GM12875 (cell line): ENCODE results near the gene ATG9A.

ENCODE experiments used
- H3K4me3 ChIP-seq: one replicate; pipeline ENCODE4 v1.5.1; 2011; ENCODE audit warnings: low read depth, low read length, control low read depth
- CTCF ChIP-seq: IDR thresholded peaks from 2 replicates; pipeline ENCODE4 v1.5.1; 2011; ENCODE audit warnings: low read depth, mild to moderate bottlenecking, control low read depth, inconsistent platforms, low read length, moderate library complexity, borderline replicate concordance; ENCODE audit not compliant: insufficient read depth

Gene ATG9A

DNA sequence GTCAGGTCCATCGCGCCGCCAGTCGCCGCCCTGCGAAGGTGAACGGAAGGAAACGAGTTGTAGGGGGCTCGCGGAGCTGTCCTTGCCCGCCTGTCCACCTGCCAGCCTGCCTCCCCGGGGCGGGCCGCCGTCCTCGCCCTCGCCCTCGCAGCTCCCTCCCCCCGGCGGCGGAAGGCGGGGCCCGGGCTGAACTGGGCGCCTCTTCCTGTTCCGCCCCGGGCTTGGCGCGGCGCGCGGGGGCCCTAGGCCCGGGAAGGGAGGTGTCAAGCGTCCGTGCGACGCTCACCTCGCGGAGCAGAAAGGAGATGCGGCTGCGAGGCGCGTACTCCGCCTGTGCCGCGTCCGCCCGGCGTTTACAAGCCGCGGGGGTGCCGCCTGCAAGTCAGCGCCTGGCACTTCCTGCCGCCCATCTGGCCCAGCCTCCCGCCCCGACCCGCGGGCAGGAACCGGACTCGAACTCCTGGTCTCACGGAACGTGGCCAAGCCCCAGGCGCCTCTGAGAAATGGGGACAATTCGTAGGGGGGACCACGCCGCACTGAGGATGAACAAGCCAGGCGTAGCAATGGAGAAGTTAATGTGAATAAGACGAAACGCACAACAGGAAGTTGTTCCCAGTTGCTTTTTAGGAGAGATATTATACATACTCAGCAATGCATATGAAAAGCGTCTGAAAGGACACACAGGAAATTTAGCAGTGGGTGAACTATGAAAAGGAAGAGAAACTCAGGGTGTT, 52.5 kb downstream of the ATG9A start, which contains the start of gene CNPPD1:
TSS of gene CNPPD1 (minus strand) at position 108 of the 734 bp plus-strand sequence. CDS start at position 11, 97 bp downstream.
- H3K4me3 ChIP-seq, result peak within 1 kb of the TSS; percentile 64
- no peak for TF ChIP-seq CTCF

- TF ChIP-seq CTCF, result no peak
Measured at GRCh38 chr2:219175928-219176817, 53.3 kb downstream of the ATG9A start.

DNA sequence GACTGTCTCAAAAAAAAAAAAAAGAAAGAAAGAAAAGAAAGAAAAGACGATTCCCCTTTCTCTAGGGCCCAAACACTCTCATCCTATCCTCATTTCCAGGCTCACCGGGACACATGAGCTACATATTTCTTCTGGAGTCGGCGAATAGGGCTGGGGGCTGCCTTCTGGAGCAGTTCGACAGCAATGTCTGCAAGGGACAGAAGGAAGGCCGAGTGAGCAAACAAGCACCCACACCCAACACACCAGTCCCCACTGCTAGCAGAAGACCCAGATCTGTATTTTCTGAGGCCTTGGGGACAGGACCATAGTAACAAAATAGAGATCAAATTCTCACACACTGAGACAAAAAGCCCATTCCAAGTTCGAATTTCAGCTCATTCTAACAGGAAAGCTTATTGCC, 54.0 kb downstream of the ATG9A start:
- no peak for TF ChIP-seq CTCF
- H3K4me3 ChIP-seq, result no peak overlapping the region

More at GRCh38 chr2:219175928-219176817, 53.3 kb downstream of the ATG9A start:
- H3K4me3 ChIP-seq, result peak overlapping the region; percentile 64

DNA sequence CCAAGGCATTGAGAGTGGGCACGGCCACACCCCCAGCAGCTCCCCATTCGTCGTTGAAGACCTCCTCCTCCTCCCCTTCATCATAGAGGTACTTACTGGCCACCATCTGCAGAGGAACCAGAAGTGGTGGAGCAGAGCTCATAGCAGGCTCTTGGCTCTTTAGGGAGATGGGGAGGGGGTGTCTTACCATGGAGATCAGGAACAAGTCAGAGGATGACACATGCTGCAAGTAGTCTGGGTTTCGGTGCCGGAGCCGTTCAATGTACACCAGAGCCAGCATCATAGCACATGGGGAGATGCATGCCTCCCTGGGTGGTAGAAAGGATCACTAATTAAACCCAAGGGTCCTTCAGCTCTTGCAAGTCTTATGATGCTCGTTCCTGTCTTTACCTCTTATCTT, 54.6 kb downstream of the ATG9A start:
- H3K4me3 ChIP-seq, result no peak overlapping the region
- no peak for TF ChIP-seq CTCF

DNA sequence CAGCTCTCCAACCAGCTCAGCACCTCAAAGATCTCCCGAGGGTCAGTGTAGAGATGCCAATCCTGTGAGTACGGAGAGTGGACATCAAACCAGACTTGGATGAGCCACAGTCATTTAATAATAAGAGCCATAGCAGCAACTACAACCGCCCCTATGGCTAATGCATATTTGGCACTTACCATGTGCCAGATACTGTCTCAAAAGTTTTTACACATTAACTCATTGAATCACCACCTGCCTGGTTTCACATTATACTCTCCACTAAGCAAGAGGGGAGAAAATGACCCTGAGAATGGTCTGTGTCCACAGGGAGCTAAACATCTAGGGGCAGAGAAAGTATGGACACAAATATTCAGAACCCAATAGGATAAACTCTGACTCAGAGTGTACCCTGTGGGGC, 55.3 kb downstream of the ATG9A start:
- no peak for TF ChIP-seq CTCF
- no peak overlapping the region for H3K4me3 ChIP-seq

DNA sequence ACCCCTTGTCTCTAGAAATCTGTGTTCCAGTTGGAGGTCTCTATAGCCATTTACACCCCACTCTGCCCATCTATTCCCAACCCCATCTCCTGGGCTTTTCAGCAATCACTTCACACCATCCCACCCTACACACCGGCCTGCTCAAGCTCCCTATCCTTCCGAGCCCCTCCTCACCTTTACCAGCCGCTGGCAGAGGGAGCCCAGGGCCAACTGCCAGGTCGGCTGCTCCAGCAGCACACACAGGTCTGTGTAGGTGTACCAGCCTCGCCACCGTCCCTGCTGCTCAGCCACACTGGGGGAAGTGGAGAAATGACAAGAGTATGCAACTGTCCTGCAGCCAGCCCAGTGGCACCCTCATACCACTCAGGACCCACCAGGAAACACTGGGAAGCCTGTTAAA, 56.3 kb downstream of the ATG9A start:
- no peak for TF ChIP-seq CTCF

More for the DNA sequence above, 56.3 kb downstream of the ATG9A start:
- H3K4me3 ChIP-seq, result no peak overlapping the region
